CD14-positive monocyte (primary cell): ENCODE results near the gene CLDN19. TPM values are rescaled to one million over a fixed set of nuclear protein-coding genes. Genes with fewer than 3 reads are reported as not detected.

Source experiments
- DNase-seq, 3 donors: peaks; one replicate each; pipeline ENCODE4 v3.0.0-alpha.2; 2011 to 2022
- H2AFZ ChIP-seq: 2 replicates; pipeline ENCODE4 v1.6.0; 2012; ENCODE audit warnings: mild to moderate bottlenecking, low read depth, low read length, inconsistent platforms; ENCODE audit not compliant: insufficient read depth, poor library complexity, severe bottlenecking
- H3K27ac ChIP-seq, 2 donors: 1 replicate in 1 of 2; 2 replicates in 1 of 2; pipeline ENCODE4 v1.5.1; 2012 to 2013; ENCODE audit warnings: low read length in 2 of 2, control low read depth in 1 of 2, inconsistent platforms in 1 of 2, low read depth in 1 of 2, mild to moderate bottlenecking in 1 of 2
- H3K27me3 ChIP-seq, 2 donors: one replicate each; pipeline versions ENCODE4 v1.6.0 to v1.6.1; 2011 to 2013; ENCODE audit warnings: low read length in 2 of 2; ENCODE audit not compliant: control insufficient read depth in 2 of 2, insufficient read depth in 2 of 2
- H3K36me3 ChIP-seq, 2 donors: replicated peaks in 1 of 2; 1 replicate in 1 of 2; 2 replicates in 1 of 2; pipeline versions ENCODE4 v1.5.1 to v1.6.1; 2012 to 2013; ENCODE audit warnings: low read length in 2 of 2, control low read depth in 1 of 2, inconsistent platforms in 1 of 2, mild to moderate bottlenecking in 1 of 2; ENCODE audit not compliant: insufficient read depth in 2 of 2, control insufficient read depth in 1 of 2
- H3K4me1 ChIP-seq, 2 donors: 1 replicate in 1 of 2; 2 replicates in 1 of 2; pipeline versions ENCODE4 v1.5.1 to v1.6.1; 2012 to 2013; ENCODE audit warnings: low read length in 2 of 2, control low read depth in 1 of 2, inconsistent platforms in 1 of 2, mild to moderate bottlenecking in 1 of 2, moderate library complexity in 1 of 2; ENCODE audit not compliant: insufficient read depth in 2 of 2, control insufficient read depth in 1 of 2
- H3K4me2 ChIP-seq: replicated peaks from 2 replicates; pipeline ENCODE3; 2012; ENCODE audit warnings: low read length, moderate library complexity, mild to moderate bottlenecking; ENCODE audit not compliant: poor library complexity, severe bottlenecking; ENCODE audit errors: extremely low read depth
- H3K4me3 ChIP-seq, 3 experiments: fragments of 200-600 bp in 1 of 3; sonication (generic) in 1 of 3; replicated peaks in 1 of 3; 1 replicate in 2 of 3; 2 replicates in 1 of 3; pipeline ENCODE4 v1.5.1; 2011 to 2013; ENCODE audit warnings: low read length in 3 of 3, mild to moderate bottlenecking in 3 of 3, control low read depth in 2 of 3, low read depth in 2 of 3, inconsistent platforms in 1 of 3, moderate library complexity in 1 of 3
- H3K79me2 ChIP-seq: 2 replicates; pipeline ENCODE4 v1.6.0; 2012; ENCODE audit warnings: mild to moderate bottlenecking, control low read depth, inconsistent platforms, low read length, moderate library complexity; ENCODE audit not compliant: insufficient read depth
- H3K9ac ChIP-seq: 2 replicates; pipeline ENCODE4 v1.6.0; 2017; ENCODE audit warnings: low read length, mild to moderate bottlenecking; ENCODE audit not compliant: insufficient read depth, poor library complexity, severe bottlenecking
- H3K9me3 ChIP-seq, 2 donors: replicated peaks in 1 of 2; 1 replicate in 1 of 2; 2 replicates in 1 of 2; pipeline versions ENCODE4 v1.5.1 to v1.6.1; 2012 to 2013; ENCODE audit warnings: low read length in 2 of 2, control low read depth in 1 of 2; ENCODE audit not compliant: control insufficient read depth in 1 of 2, insufficient read depth in 1 of 2
- H4K20me1 ChIP-seq: 2 replicates; pipeline ENCODE4 v1.6.0; 2012; ENCODE audit warnings: mild to moderate bottlenecking, low read length, control low read depth, moderate library complexity; ENCODE audit not compliant: insufficient read depth
- H3K27ac Mint-ChIP-seq, 7 donors: one replicate each; pipeline ENCODE4 v1.8.0; 2020; ENCODE audit warnings: mild to moderate bottlenecking in 7 of 7, mixed read lengths in 7 of 7, moderate library complexity in 6 of 7, inconsistent platforms in 2 of 7
- H3K27me3 Mint-ChIP-seq, 3 donors: one replicate each; pipeline ENCODE4 v1.8.0; 2021 to 2022; ENCODE audit warnings: low read depth in 3 of 3, mild to moderate bottlenecking in 3 of 3, mixed read lengths in 3 of 3, moderate library complexity in 3 of 3, inconsistent platforms in 1 of 3
- H3K36me3 Mint-ChIP-seq, 2 donors: one replicate each; pipeline ENCODE4 v1.8.0; 2020; ENCODE audit warnings: mixed read lengths in 2 of 2, inconsistent platforms in 1 of 2, mild to moderate bottlenecking in 1 of 2
- H3K4me1 Mint-ChIP-seq: one replicate; pipeline ENCODE4 v1.8.0; 2020; ENCODE audit warnings: mild to moderate bottlenecking, mixed read lengths
- H3K4me3 Mint-ChIP-seq, 2 donors: one replicate each; pipeline ENCODE4 v1.8.0; 2020; ENCODE audit warnings: mild to moderate bottlenecking in 2 of 2, mixed read lengths in 2 of 2, moderate library complexity in 1 of 2
- H3K9me3 Mint-ChIP-seq, 7 donors: one replicate each; pipeline ENCODE4 v1.8.0; 2020 to 2022; ENCODE audit warnings: mixed read lengths in 7 of 7, mild to moderate bottlenecking in 6 of 7, moderate library complexity in 6 of 7, inconsistent platforms in 2 of 7
- WGBS: methylation state at CpG from one replicate; pipeline ENCODE4 v1.1.5; 2013; ENCODE audit warnings: missing lambda C conversion rate; ENCODE audit not compliant: insufficient coverage; 5-methylcytosine and 5-hydroxymethylcytosine counted together
- intact Hi-C, 2 donors: fragments of 100-400 bp; cut with micrococcal nuclease; formaldehyde crosslinking; loops; one replicate each; pipeline versions ENCODE4 v1.15.0 to v1.15.1; 2023
- polyA plus RNA-seq, 3 donors: library from polyadenylated mRNA; depleted of rRNA in 1 of 3; unstranded in 2 of 3; stranded (reverse) in 1 of 3; fragments of 300-500 nt in 2 of 3; fragments of >200 nt in 1 of 3; fragmentation: Illumina TruSeq in 2 of 3; gene quantifications; 1 replicate in 2 of 3; 2 replicates in 1 of 3; pipeline ENCODE4 v1.2.3, GENCODE V29; 2012 to 2021
- TF ChIP-seq, protein P1 (sequence below): fragments of 200-600 bp; IDR thresholded peaks from one replicate; pipeline ENCODE4 v1.8.0; 2022; ENCODE audit warnings: antibody characterized with exemption, mild to moderate bottlenecking

Gene CLDN19
- polyA plus RNA-seq, 3 donors: not detected

DNA sequence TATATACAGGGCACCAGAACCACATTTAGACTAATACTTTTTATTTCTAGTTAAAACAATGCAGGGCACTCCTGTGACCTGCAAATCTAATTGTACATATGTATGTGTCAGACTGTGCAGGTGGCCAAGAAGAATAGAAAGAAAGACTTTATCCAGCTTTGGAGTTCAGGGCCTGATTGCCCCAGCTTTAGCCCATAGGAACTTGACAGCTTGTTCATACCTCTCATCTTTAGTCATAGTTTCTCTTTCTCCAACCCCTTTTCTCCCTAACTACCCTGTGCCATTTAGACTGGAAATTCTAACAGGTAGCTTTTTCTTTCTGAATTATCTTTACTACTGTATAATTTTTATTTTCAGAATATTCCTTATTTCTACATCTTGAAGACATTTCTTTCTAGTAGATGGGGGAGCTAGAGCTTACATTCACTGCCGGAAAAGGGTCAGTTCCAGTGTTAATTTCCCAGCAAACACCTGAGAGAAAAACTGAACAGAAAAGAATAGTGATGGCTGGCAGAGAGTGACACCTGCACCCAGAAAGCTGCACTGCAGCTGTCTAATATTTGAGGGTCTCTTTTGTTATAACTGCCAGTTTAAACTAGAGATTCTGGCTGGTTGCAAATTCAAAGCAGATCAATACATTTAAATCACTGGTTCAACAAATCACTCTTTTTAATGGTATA is 49.4 kb downstream of the CLDN19 start:
- intact Hi-C loops: no loop called here
- peaks cover 100% of the 10 kb centered on the region for H4K20me1 ChIP-seq

DNA sequence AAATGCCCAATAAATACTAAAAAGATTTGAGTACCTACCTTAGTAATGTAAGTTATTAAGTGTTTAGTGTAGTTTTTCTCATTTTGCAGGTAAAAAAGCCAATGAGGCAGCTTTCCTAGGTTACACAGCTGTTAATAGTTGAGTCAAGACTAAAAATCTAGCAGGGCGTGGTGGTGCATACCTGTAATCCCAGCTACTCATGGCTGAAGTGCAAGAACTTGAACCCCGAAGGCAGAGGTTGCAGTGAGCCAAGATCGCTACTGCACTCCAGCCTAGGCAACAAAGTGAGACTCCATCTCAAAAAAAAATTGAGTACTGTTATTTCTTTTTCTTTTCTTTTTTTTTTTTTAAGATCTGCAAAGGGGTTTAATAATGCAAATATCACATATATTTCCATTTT is 50.1 kb downstream of the CLDN19 start:
- TF ChIP-seq, protein P1, sequence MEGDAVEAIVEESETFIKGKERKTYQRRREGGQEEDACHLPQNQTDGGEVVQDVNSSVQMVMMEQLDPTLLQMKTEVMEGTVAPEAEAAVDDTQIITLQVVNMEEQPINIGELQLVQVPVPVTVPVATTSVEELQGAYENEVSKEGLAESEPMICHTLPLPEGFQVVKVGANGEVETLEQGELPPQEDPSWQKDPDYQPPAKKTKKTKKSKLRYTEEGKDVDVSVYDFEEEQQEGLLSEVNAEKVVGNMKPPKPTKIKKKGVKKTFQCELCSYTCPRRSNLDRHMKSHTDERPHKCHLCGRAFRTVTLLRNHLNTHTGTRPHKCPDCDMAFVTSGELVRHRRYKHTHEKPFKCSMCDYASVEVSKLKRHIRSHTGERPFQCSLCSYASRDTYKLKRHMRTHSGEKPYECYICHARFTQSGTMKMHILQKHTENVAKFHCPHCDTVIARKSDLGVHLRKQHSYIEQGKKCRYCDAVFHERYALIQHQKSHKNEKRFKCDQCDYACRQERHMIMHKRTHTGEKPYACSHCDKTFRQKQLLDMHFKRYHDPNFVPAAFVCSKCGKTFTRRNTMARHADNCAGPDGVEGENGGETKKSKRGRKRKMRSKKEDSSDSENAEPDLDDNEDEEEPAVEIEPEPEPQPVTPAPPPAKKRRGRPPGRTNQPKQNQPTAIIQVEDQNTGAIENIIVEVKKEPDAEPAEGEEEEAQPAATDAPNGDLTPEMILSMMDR: no peak
- intact Hi-C loops: loop anchor here (5.0 to 10.0 kb wide), 3 partner anchors 77 to 355 kb away; partner anchors contain the start of genes C1orf50 (in 1 of the 2), FOXJ3 (in 1 of the 2), P3H1 (in 1 of the 2) and ZNF691 (in 1 of the 2)
- Histone ChIP-seq H3K27me3 (no peaks in the 10 kb centered on the region), H3K4me3 (no peak overlapping the region), H2AFZ (no peak overlapping the region), H3K36me3 (peaks cover 42 to 67% of the 10 kb centered on the region in 2 donors), H3K9me3 (no peaks in the 10 kb centered on the region), H3K27ac (no peak overlapping the region), H3K79me2 (peaks cover 100% of the 10 kb centered on the region), H3K9ac (no peak overlapping the region), H3K4me1 (peaks cover 4 to 16% of the 10 kb centered on the region in 2 donors), H3K4me2 (no peak overlapping the region), H4K20me1 (peaks cover 100% of the 10 kb centered on the region)
- no peak overlapping the region for H3K27ac Mint-ChIP-seq
- DNase-seq: no peak
- WGBS: 100% methylated on average over 1 of the region's 3 CpGs
- no peaks in the 10 kb centered on the region for H3K9me3 Mint-ChIP-seq
- no peak overlapping the region for H3K4me3 Mint-ChIP-seq
- H3K27me3 Mint-ChIP-seq: no peaks in the 10 kb centered on the region
- peaks cover 46% of the 10 kb centered on the region for H3K4me1 Mint-ChIP-seq
- H3K36me3 Mint-ChIP-seq: peaks cover 51 to 66% of the 10 kb centered on the region in 2 donors

More for the DNA sequence above, 49.4 kb downstream of the CLDN19 start:
- Histone ChIP-seq H3K36me3 (peaks cover 48 to 68% of the 10 kb centered on the region in 2 donors), H3K27me3 (no peaks in the 10 kb centered on the region), H3K4me2 (no peak overlapping the region), H3K9ac (no peak overlapping the region), H3K9me3 (no peaks in the 10 kb centered on the region), H3K4me3 (no peak overlapping the region), H3K79me2 (peaks cover 100% of the 10 kb centered on the region), H2AFZ (no peak overlapping the region), H3K27ac (no peak overlapping the region), H3K4me1 (peaks cover 0 to 9% of the 10 kb centered on the region in 2 donors)
- Mint-ChIP-seq H3K9me3 (no peaks in the 10 kb centered on the region), H3K4me3 (no peak overlapping the region), H3K27ac (no peak overlapping the region), H3K27me3 (no peaks in the 10 kb centered on the region), H3K4me1 (peaks cover 40% of the 10 kb centered on the region), H3K36me3 (peaks cover 54 to 68% of the 10 kb centered on the region in 2 donors)
- TF ChIP-seq, protein P1: no peak
- DNase-seq: no peak
- WGBS: no CpG with 5 or more reads among the region's 1 CpG
